ENCODE measurements around the gene ZNF44. TPM values are rescaled to one million over a fixed set of nuclear protein-coding genes. Genes with fewer than 3 reads are reported as not detected.

The ZNF44 gene
- 12.6 and 14.1 TPM in 2 replicates for total RNA-seq (2014; rRNA removed; shearing (Covaris generic); ENCODE audit: low replicate concordance)

- Histone ChIP-seq H4K20me1 (ENCODE audit: insufficient read depth, low read depth, low read length) (no peaks in the 10 kb centered on the region), H3K9me2 (replicated peaks; ENCODE audit: insufficient read depth, low read length) (no peaks in the 10 kb centered on the region), H3K27me3 (ENCODE audit: low read length) (no peaks in the 10 kb centered on the region), H2AFZ (ENCODE audit: low read length) (no peak within 1 kb of the TSS), H3K79me2 (ENCODE audit: low read length) (peaks cover 45% of the 10 kb centered on the region), H3K9me3 (ENCODE audit: low read length) (no peaks in the 10 kb centered on the region), H3K4me2 (ENCODE audit: low read depth, low read length, poor library complexity, severe bottlenecking) (peak within 1 kb of the TSS; percentile 92), H3K36me3 (ENCODE audit: insufficient read depth, low read length) (peaks cover 17% of the 10 kb centered on the region), H3K27ac (ENCODE audit: low read length) (peak within 1 kb of the TSS; percentile 54), H3K4me3 (ENCODE audit: low read length) (peak within 1 kb of the TSS; percentile 89), H3K9ac (ENCODE audit: low read length) (peak within 1 kb of the TSS; percentile 89), H3K4me1 (ENCODE audit: low read length) (peaks cover 11% of the 10 kb centered on the region)
- DNase-seq = peak; percentile 99
Observed at GRCh38 chr19:12294249-12295158, at the start of gene ZNF44. Gene ZNF44, minus strand, starts transcription at chr19:12294883. Its CDS starts 189 bp downstream, at chr19:12294694.

GRCh38 chr19:12333162-12334159 lies 38.8 kb upstream of the ZNF44 start, which contains the start of gene ZNF563:
Gene ZNF563, minus strand, starts transcription at chr19:12333633. Its CDS starts 151 bp downstream, at chr19:12333482.
- H2AFZ ChIP-seq (ENCODE audit: low read length) = peak within 1 kb of the TSS; percentile 95
- peaks cover 18% of the 10 kb centered on the region for H3K4me1 ChIP-seq (ENCODE audit: low read length)
- H3K4me3 ChIP-seq (ENCODE audit: low read length) = peak within 1 kb of the TSS; percentile 94
- no peaks in the 10 kb centered on the region for H4K20me1 ChIP-seq (ENCODE audit: insufficient read depth, low read depth, low read length)
- H3K36me3 ChIP-seq (ENCODE audit: insufficient read depth, low read length) = no peaks in the 10 kb centered on the region
- no peaks in the 10 kb centered on the region for H3K9me2 ChIP-seq (replicated peaks; ENCODE audit: insufficient read depth, low read length)
- H3K9me3 ChIP-seq (ENCODE audit: low read length) = no peaks in the 10 kb centered on the region
- H3K9ac ChIP-seq (ENCODE audit: low read length) = peak within 1 kb of the TSS; percentile 94
- no peaks in the 10 kb centered on the region for H3K27me3 ChIP-seq (ENCODE audit: low read length)
- peak within 1 kb of the TSS; percentile 67 for H3K27ac ChIP-seq (ENCODE audit: low read length)
- peaks cover 43% of the 10 kb centered on the region for H3K79me2 ChIP-seq (ENCODE audit: low read length)
- peak; percentile 99 for DNase-seq
- peak within 1 kb of the TSS; percentile 98 for H3K4me2 ChIP-seq (ENCODE audit: low read depth, low read length, poor library complexity, severe bottlenecking)

- H3K27ac ChIP-seq (ENCODE audit: low read length) = no peak overlapping the region
- H2AFZ ChIP-seq (ENCODE audit: low read length) = no peak overlapping the region
- no peak for DNase-seq
- H3K4me1 ChIP-seq (ENCODE audit: low read length) = peaks cover 18% of the 10 kb centered on the region
- 0 out of 2 replicates have a peak, but pooled peaks cover 8% of the 10 kb centered on the region for H3K36me3 ChIP-seq (ENCODE audit: insufficient read depth, low read length)
- H3K27me3 ChIP-seq (ENCODE audit: low read length) = no peaks in the 10 kb centered on the region
- H3K9ac ChIP-seq (ENCODE audit: low read length) = peak overlapping the region; percentile 94
- no peaks in the 10 kb centered on the region for H4K20me1 ChIP-seq (ENCODE audit: insufficient read depth, low read depth, low read length)
- peak overlapping the region; percentile 94 for H3K4me3 ChIP-seq (ENCODE audit: low read length)
- H3K4me2 ChIP-seq (ENCODE audit: low read depth, low read length, poor library complexity, severe bottlenecking) = peak overlapping the region; percentile 98
- peaks cover 7% of the 10 kb centered on the region for H3K9me3 ChIP-seq (ENCODE audit: low read length)
- H3K9me2 ChIP-seq (replicated peaks; ENCODE audit: insufficient read depth, low read length) = no peaks in the 10 kb centered on the region
- H3K79me2 ChIP-seq (ENCODE audit: low read length) = peaks cover 61% of the 10 kb centered on the region
Observed at GRCh38 chr19:12331211-12331941, 36.7 kb upstream of the ZNF44 start.

GRCh38 chr19:12330340-12330739 lies 35.7 kb upstream of the ZNF44 start:
- Histone ChIP-seq H3K4me2 (ENCODE audit: low read depth, low read length, poor library complexity, severe bottlenecking) (no peak overlapping the region), H3K27me3 (ENCODE audit: low read length) (no peaks in the 10 kb centered on the region), H3K9me2 (replicated peaks; ENCODE audit: insufficient read depth, low read length) (no peaks in the 10 kb centered on the region), H3K9me3 (ENCODE audit: low read length) (peaks cover 12% of the 10 kb centered on the region), H3K79me2 (ENCODE audit: low read length) (peaks cover 69% of the 10 kb centered on the region), H3K4me1 (ENCODE audit: low read length) (peaks cover 18% of the 10 kb centered on the region), H3K27ac (ENCODE audit: low read length) (no peak overlapping the region), H3K4me3 (ENCODE audit: low read length) (no peak overlapping the region), H3K36me3 (ENCODE audit: insufficient read depth, low read length) (peaks cover 14% of the 10 kb centered on the region), H2AFZ (ENCODE audit: low read length) (no peak overlapping the region), H4K20me1 (ENCODE audit: insufficient read depth, low read depth, low read length) (no peaks in the 10 kb centered on the region), H3K9ac (ENCODE audit: low read length) (no peak overlapping the region)
- no peak for DNase-seq

- Histone ChIP-seq H3K4me2 (ENCODE audit: low read depth, low read length, poor library complexity, severe bottlenecking) (no peak overlapping the region), H4K20me1 (ENCODE audit: insufficient read depth, low read depth, low read length) (no peaks in the 10 kb centered on the region), H3K4me3 (ENCODE audit: low read length) (no peak overlapping the region), H3K27me3 (ENCODE audit: low read length) (no peaks in the 10 kb centered on the region), H3K4me1 (ENCODE audit: low read length) (no peaks in the 10 kb centered on the region), H3K79me2 (ENCODE audit: low read length) (peaks cover 61% of the 10 kb centered on the region), H3K36me3 (ENCODE audit: insufficient read depth, low read length) (peaks cover 45% of the 10 kb centered on the region), H3K27ac (ENCODE audit: low read length) (no peak overlapping the region), H2AFZ (ENCODE audit: low read length) (no peak overlapping the region), H3K9me2 (replicated peaks; ENCODE audit: insufficient read depth, low read length) (no peaks in the 10 kb centered on the region), H3K9ac (ENCODE audit: low read length) (no peak overlapping the region), H3K9me3 (ENCODE audit: low read length) (peaks cover 25% of the 10 kb centered on the region)
- no peak for DNase-seq
Observed at GRCh38 chr19:12325690-12326089, 31.0 kb upstream of the ZNF44 start.

GRCh38 chr19:12318782-12319413 lies 24.2 kb upstream of the ZNF44 start:
- no peak overlapping the region for H3K9ac ChIP-seq (ENCODE audit: low read length)
- H3K4me2 ChIP-seq (ENCODE audit: low read depth, low read length, poor library complexity, severe bottlenecking) = no peak overlapping the region
- no peaks in the 10 kb centered on the region for H3K27me3 ChIP-seq (ENCODE audit: low read length)
- no peaks in the 10 kb centered on the region for H3K4me1 ChIP-seq (ENCODE audit: low read length)
- H2AFZ ChIP-seq (ENCODE audit: low read length) = no peak overlapping the region
- H3K79me2 ChIP-seq (ENCODE audit: low read length) = peaks cover 4% of the 10 kb centered on the region; the same call in 1 of the 2 replicates
- H3K27ac ChIP-seq (ENCODE audit: low read length) = no peak overlapping the region
- no peaks in the 10 kb centered on the region for H3K9me2 ChIP-seq (replicated peaks; ENCODE audit: insufficient read depth, low read length)
- no peak overlapping the region for H3K4me3 ChIP-seq (ENCODE audit: low read length)
- peaks cover 20% of the 10 kb centered on the region for H3K9me3 ChIP-seq (ENCODE audit: low read length)
- DNase-seq = no peak
- H4K20me1 ChIP-seq (ENCODE audit: insufficient read depth, low read depth, low read length) = no peaks in the 10 kb centered on the region
- peaks cover 53% of the 10 kb centered on the region for H3K36me3 ChIP-seq (ENCODE audit: insufficient read depth, low read length)

GRCh38 chr19:12314553-12314952 lies 19.9 kb upstream of the ZNF44 start:
- DNase-seq = no peak
- Histone ChIP-seq H3K9me2 (replicated peaks; ENCODE audit: insufficient read depth, low read length) (no peaks in the 10 kb centered on the region), H4K20me1 (ENCODE audit: insufficient read depth, low read depth, low read length) (no peaks in the 10 kb centered on the region), H3K4me2 (ENCODE audit: low read depth, low read length, poor library complexity, severe bottlenecking) (no peak overlapping the region), H3K27me3 (ENCODE audit: low read length) (no peaks in the 10 kb centered on the region), H2AFZ (ENCODE audit: low read length) (no peak overlapping the region), H3K9me3 (ENCODE audit: low read length) (peaks cover 9% of the 10 kb centered on the region), H3K9ac (ENCODE audit: low read length) (no peak overlapping the region), H3K4me1 (ENCODE audit: low read length) (no peaks in the 10 kb centered on the region), H3K4me3 (ENCODE audit: low read length) (no peak overlapping the region), H3K79me2 (ENCODE audit: low read length) (no peaks in the 10 kb centered on the region), H3K36me3 (ENCODE audit: insufficient read depth, low read length) (peaks cover 23% of the 10 kb centered on the region), H3K27ac (ENCODE audit: low read length) (no peak overlapping the region)

Measured in Karpas-422 (cell line).